ENCODE data around the gene ANP32E. TPM values are rescaled to one million over a fixed set of nuclear protein-coding genes. Genes with fewer than 3 reads are reported as not detected.

Gene ANP32E
- total and polyA plus RNA-seq, 2 of the 8 experiments (the other 6 are each of a cell fraction or from before 2014, with no cell fraction given): 20.7 to 123 TPM

DNA sequence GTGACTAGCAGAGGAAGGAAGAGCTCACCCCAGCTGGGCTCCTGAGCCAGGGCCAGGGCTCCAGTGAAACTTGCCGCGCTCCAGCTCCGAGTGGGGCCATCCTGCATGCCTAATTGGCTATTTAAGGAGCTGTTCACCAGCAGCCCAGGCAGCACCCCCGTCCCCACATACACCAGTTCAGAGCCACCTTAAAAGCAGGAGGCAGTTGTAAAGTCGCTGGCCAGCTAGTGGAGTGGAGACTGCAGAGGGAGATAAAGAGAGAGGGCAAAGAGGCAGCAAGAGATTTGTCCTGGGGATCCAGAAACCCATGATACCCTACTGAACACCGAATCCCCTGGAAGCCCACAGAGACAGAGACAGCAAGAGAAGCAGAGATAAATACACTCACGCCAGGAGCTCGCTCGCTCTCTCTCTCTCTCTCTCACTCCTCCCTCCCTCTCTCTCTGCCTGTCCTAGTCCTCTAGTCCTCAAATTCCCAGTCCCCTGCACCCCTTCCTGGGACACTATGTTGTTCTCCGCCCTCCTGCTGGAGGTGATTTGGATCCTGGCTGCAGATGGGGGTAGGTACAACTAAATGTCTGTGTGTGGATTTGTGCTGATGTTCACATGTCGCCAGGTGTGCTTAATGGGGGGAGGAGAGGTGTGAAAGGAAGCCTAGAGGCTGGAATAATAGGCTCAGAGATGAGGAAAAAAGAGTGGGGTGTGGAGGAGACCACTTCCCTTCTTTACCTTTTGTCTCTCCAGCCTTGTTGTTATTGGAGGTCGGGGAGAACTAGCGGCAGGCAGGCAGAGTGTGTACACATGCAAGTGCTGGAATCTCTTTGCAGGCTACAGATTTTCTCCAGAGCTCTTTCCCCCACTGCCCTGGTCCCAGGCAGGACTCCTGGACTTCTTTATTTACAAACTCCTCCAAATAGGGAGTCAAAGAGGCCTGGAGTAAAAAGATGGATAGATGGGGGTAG lies 22.0 kb upstream of the ANP32E start, which contains the start of gene CA14 (continued):
- TF ChIP-seq POLR2AphosphoS5 (IDR thresholded peaks at IDR 0.05; ENCODE audit: low read depth, low read length) (peak; percentile 66), TBP (IDR thresholded peaks at IDR 0.05; ENCODE audit: low read depth, low read length) (peak; percentile 57)

Measured in H1 (cell line).